Measurements from ENCODE around the gene B3GNT7. TPM values are rescaled to one million over a fixed set of nuclear protein-coding genes. Genes with fewer than 3 reads are reported as not detected.

Gene B3GNT7
- total RNA-seq, 2 donors from 2014 or later, result 12.6 to 20.1 TPM

DNA sequence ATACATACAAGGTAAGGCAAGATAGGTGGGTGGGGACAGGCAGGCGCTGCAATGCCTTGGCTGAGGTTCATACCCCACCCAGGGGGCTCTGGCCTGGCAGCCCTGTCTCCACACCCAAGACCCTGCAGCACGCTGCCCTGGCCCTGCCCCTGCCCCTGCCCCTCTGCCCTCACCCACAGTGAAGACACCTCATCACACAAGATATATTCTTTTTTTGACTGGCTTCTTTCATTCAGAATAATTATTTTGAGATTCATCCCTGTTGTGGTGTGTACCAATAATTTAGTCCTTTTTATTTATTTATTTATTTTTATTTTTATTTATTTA, 11.4 kb upstream of the B3GNT7 start:
- ATAC-seq (peak in 1 of 2 donors; percentile 5), DNase-seq (ENCODE audit: low spot score) (no peak)
- peak overlapping the region; percentile 41 for H3K4me3 Mint-ChIP-seq
- H3K27me3 Mint-ChIP-seq, result no peaks in the 10 kb centered on the region
- H3K27ac Mint-ChIP-seq, result peak overlapping the region; percentile 26 to 84
- H3K36me3 Mint-ChIP-seq, result peaks cover 5% of the 10 kb centered on the region
- peaks cover 7% of the 10 kb centered on the region for H3K9me3 Mint-ChIP-seq
- H3K4me1 Mint-ChIP-seq (ENCODE audit: low read depth in 2 of 2), result peaks cover 39 to 50% of the 10 kb centered on the region in 2 donors

DNA sequence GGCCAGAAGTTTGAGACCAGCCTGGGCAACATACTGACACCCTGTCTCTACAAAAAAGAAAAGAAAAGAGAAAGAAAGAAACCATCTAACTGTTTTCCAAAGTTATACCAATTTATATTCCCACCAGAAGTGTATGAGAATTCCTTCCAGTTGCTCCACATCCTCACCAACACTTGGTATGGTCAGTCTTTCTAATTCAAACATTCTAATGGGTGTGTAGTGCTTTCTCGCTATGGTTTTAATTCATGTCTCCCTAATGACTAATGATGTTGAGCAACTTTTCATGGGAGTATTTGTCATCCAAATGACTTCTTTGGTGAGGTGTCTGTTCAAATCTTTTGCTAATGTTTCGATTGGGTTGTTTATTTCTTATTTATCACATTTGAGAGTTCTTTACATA, 10.5 kb upstream of the B3GNT7 start:
- Mint-ChIP-seq H3K9me3 (peaks cover 7% of the 10 kb centered on the region), H3K4me1 (ENCODE audit: low read depth in 2 of 2) (peaks cover 45 to 56% of the 10 kb centered on the region in 2 donors), H3K27me3 (no peaks in the 10 kb centered on the region), H3K36me3 (peaks cover 5% of the 10 kb centered on the region), H3K27ac (no peak overlapping the region), H3K4me3 (peak overlapping the region; percentile 4)
- DNase-seq (ENCODE audit: low spot score) (no peak), ATAC-seq (no peak)

GRCh38 chr2:231385429-231385828, 10.1 kb upstream of the B3GNT7 start:
- H3K27me3 Mint-ChIP-seq, result no peaks in the 10 kb centered on the region
- H3K9me3 Mint-ChIP-seq, result peaks cover 7% of the 10 kb centered on the region
- H3K27ac Mint-ChIP-seq, result no peak overlapping the region

GRCh38 chr2:231386446-231386845, 9.1 kb upstream of the B3GNT7 start:
- Mint-ChIP-seq H3K4me3 (peak overlapping the region; percentile 47), H3K36me3 (peaks cover 5% of the 10 kb centered on the region), H3K27ac (peak overlapping the region; percentile 7 to 79), H3K4me1 (ENCODE audit: low read depth in 2 of 2) (peaks cover 53 to 64% of the 10 kb centered on the region in 2 donors), H3K27me3 (no peaks in the 10 kb centered on the region), H3K9me3 (peaks cover 7% of the 10 kb centered on the region)
- no peak for DNase-seq (ENCODE audit: low spot score)
- ATAC-seq, result peak in 1 of 2 donors; percentile 48

More at GRCh38 chr2:231385429-231385828, 10.1 kb upstream of the B3GNT7 start:
- H3K36me3 Mint-ChIP-seq, result peaks cover 5% of the 10 kb centered on the region
- DNase-seq (ENCODE audit: low spot score), result no peak
- peak overlapping the region; percentile 4 for H3K4me3 Mint-ChIP-seq
- H3K4me1 Mint-ChIP-seq (ENCODE audit: low read depth in 2 of 2), result peaks cover 45 to 59% of the 10 kb centered on the region in 2 donors
- no peak for ATAC-seq

- peaks cover 5% of the 10 kb centered on the region for H3K36me3 Mint-ChIP-seq
- H3K27ac Mint-ChIP-seq, result peak overlapping the region; percentile 71 to 100
- no peak overlapping the region for H3K4me3 Mint-ChIP-seq
- ATAC-seq (peak; percentile 50 to 66), DNase-seq (ENCODE audit: low spot score) (no peak)
- H3K27me3 Mint-ChIP-seq, result no peaks in the 10 kb centered on the region
- peaks cover 66 to 76% of the 10 kb centered on the region in 2 donors for H3K4me1 Mint-ChIP-seq (ENCODE audit: low read depth in 2 of 2)
- peaks cover 7% of the 10 kb centered on the region for H3K9me3 Mint-ChIP-seq
These were observed 7.4 kb upstream of the B3GNT7 start for GRCh38 chr2:231387904-231388724.

GRCh38 chr2:231388725-231389346, 6.7 kb upstream of the B3GNT7 start:
- DNase-seq (ENCODE audit: low spot score), result no peak
- Mint-ChIP-seq H3K27me3 (no peaks in the 10 kb centered on the region), H3K9me3 (peaks cover 7% of the 10 kb centered on the region), H3K36me3 (peaks cover 5% of the 10 kb centered on the region), H3K27ac (peak overlapping the region; percentile 71 to 100), H3K4me1 (ENCODE audit: low read depth in 2 of 2) (peaks cover 67 to 77% of the 10 kb centered on the region in 2 donors), H3K4me3 (peak overlapping the region; percentile 38)
- no peak for ATAC-seq

GRCh38 chr2:231390667-231391066, 4.8 kb upstream of the B3GNT7 start:
- Mint-ChIP-seq H3K4me3 (no peak overlapping the region), H3K9me3 (no peaks in the 10 kb centered on the region), H3K27ac (peak overlapping the region; percentile 100), H3K4me1 (ENCODE audit: low read depth in 2 of 2) (peaks cover 68 to 74% of the 10 kb centered on the region in 2 donors), H3K27me3 (no peaks in the 10 kb centered on the region), H3K36me3 (peaks cover 5% of the 10 kb centered on the region)
- ATAC-seq (no peak), DNase-seq (ENCODE audit: low spot score) (no peak)

DNA sequence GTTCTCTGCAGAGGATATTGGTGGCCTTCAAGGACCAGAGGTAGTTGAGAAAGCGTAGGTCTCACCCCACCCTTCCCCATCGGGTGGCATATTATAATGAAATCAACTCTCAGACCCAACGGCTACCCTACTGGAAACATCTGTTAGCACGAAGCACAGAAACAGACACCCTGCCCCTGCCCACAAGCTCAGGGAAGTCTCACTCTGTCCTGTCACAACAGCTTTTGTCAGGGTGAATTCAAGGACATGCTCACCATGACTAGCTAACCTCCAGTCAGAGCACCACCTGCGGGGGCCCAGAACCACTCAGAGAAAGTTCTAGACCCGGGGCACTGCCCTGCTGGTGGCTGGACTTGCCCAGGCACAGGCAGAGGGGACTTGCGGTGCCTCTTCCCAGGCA, 3.5 kb upstream of the B3GNT7 start:
- ATAC-seq, result peak; percentile 34 to 48
- peak overlapping the region; percentile 99 for H3K4me3 Mint-ChIP-seq
- no peak for DNase-seq (ENCODE audit: low spot score)
- H3K4me1 Mint-ChIP-seq (ENCODE audit: low read depth in 2 of 2), result peaks cover 63 to 67% of the 10 kb centered on the region in 2 donors
- no peaks in the 10 kb centered on the region for H3K9me3 Mint-ChIP-seq
- peak overlapping the region; percentile 100 for H3K27ac Mint-ChIP-seq
- no peaks in the 10 kb centered on the region for H3K27me3 Mint-ChIP-seq
- no peaks in the 10 kb centered on the region for H3K36me3 Mint-ChIP-seq

- H3K27me3 Mint-ChIP-seq, result no peaks in the 10 kb centered on the region
- no peak for ATAC-seq
- H3K27ac Mint-ChIP-seq, result peak overlapping the region; percentile 100
- no peaks in the 10 kb centered on the region for H3K36me3 Mint-ChIP-seq
- H3K4me1 Mint-ChIP-seq (ENCODE audit: low read depth in 2 of 2), result peaks cover 66 to 69% of the 10 kb centered on the region in 2 donors
- no peak for DNase-seq (ENCODE audit: low spot score)
- no peaks in the 10 kb centered on the region for H3K9me3 Mint-ChIP-seq
- peak overlapping the region; percentile 99 for H3K4me3 Mint-ChIP-seq
These were observed 2.9 kb upstream of the B3GNT7 start for GRCh38 chr2:231392431-231393148.

GRCh38 chr2:231393149-231394131, 2.1 kb upstream of the B3GNT7 start:
- Mint-ChIP-seq H3K27me3 (no peaks in the 10 kb centered on the region), H3K4me3 (peak overlapping the region; percentile 99), H3K27ac (peak overlapping the region; percentile 100), H3K4me1 (ENCODE audit: low read depth in 2 of 2) (peaks cover 62 to 64% of the 10 kb centered on the region in 2 donors), H3K9me3 (no peaks in the 10 kb centered on the region), H3K36me3 (no peaks in the 10 kb centered on the region)
- ATAC-seq (peak; percentile 77 to 80), DNase-seq (ENCODE audit: low spot score) (peak; percentile 92)

DNA sequence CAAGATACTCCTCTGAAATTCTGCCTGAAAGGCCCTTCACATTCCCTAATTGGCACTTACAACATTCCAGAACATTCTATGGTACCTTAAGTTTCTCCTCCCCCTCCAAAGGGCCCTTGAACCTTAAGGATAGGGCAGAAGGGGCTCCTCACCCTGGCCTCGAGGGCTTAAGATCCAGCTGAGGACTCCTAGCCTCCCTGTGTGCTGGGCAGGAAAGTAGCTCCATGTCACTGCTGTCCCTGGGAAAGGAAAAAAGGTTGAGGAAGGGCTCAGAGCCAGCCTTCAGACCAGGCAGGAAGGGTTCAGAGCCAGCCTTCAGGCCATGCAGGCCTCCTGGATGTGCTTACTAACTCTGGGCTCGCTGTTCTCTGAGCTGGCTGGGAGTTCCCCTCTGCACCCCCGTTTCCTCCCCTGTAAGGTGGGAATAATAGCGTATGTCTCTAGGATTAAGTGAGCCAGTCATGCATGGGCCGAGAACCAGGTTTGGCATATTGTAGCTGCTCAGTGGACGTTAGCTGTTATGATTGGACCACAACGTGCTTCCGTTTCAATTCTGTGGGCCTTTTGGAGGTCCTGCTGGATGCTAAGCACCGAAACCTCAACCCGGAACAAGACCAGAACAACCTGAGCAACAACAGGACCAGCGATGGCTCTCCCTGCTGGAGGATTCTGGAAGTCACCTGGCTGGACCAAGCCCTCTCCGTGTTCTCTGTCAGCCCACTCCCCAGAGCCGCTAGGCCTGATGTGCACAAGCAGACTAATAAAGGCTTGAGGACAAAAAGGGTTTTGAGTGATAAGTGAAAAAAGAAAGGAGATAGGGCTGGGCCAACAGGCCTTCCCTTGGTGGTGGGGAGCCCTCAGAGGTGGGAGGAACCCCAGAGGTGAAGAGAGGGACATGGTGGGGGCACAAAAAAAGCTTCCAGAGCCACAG, 1.0 kb upstream of the B3GNT7 start:
- Mint-ChIP-seq H3K4me3 (peak overlapping the region; percentile 99), H3K9me3 (no peaks in the 10 kb centered on the region), H3K27me3 (no peaks in the 10 kb centered on the region), H3K27ac (peak overlapping the region; percentile 100), H3K36me3 (no peaks in the 10 kb centered on the region), H3K4me1 (ENCODE audit: low read depth in 2 of 2) (peaks cover 53 to 54% of the 10 kb centered on the region in 2 donors)
- DNase-seq (ENCODE audit: low spot score) (peak; percentile 88), ATAC-seq (peak; percentile 71 to 79)
